ENCODE measurements around the gene KIF13A. TPM values are rescaled to one million over a fixed set of nuclear protein-coding genes. Genes with fewer than 3 reads are reported as not detected.

Gene KIF13A
- total RNA-seq, 4 donors from 2014 or later = 32.1 to 58.2 (median 56.5) TPM

DNA sequence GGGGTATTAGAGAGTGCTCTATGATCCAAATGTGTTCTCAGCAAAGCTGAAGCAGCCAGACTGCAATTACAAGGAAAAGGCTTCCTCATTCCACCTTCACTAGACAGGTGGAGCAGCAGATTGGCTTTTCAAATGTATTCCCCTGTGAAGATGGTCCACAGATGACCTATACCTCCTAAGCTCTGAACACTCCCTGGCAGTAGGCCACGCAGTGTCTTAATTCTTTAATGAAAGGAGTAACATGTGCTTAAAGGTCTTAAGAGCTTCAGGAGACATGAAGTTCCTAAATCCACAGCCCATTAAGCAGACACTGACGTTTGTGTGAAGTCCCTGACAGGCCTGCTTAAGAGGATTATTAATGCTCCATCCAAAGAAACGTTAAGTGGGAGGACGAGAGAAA, 141.8 kb downstream of the KIF13A start:
- TF ChIP-seq, protein P1, sequence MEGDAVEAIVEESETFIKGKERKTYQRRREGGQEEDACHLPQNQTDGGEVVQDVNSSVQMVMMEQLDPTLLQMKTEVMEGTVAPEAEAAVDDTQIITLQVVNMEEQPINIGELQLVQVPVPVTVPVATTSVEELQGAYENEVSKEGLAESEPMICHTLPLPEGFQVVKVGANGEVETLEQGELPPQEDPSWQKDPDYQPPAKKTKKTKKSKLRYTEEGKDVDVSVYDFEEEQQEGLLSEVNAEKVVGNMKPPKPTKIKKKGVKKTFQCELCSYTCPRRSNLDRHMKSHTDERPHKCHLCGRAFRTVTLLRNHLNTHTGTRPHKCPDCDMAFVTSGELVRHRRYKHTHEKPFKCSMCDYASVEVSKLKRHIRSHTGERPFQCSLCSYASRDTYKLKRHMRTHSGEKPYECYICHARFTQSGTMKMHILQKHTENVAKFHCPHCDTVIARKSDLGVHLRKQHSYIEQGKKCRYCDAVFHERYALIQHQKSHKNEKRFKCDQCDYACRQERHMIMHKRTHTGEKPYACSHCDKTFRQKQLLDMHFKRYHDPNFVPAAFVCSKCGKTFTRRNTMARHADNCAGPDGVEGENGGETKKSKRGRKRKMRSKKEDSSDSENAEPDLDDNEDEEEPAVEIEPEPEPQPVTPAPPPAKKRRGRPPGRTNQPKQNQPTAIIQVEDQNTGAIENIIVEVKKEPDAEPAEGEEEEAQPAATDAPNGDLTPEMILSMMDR (IDR thresholded peaks at IDR 0.05; ENCODE audit: low read depth) = no peak

DNA sequence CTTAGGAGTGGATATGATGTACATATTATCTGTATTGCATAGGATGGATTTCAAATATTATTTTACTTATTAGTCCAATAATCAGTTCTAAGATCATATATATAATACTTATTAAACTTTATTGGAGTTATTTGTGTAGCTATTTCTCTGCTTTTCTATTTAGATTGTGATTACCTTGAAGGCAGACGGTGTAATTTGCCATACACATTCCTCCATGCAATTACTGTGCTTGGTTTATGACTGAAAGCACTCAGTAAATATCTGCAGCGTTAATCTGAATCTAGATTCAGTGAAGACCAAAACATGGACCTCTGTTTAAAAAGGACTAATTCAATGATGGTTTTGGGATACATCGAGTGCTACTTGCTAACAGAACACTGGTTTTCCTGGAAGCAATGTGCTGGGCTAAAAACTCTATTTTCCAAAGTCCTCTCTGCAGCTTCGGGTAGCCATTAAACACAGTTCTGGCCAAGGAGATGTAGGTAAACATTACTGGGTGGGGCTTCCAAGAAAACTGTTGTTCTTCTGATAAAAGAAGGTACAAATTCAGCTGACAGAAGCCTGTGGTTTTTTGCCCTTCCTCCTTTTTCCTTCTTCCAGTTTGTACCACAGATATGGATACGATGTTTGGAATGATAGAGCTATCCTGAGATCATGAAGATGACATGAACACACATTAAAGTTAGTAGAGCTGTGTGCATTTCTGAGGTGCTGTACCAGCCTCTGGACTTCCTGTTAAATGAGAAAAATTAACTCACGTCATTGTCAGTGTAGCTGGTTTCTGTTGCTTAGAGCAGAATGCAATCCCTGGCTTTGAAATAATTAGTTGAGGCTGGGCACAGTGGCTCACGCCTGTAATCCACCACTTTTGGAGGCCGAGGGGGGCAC, 144.3 kb downstream of the KIF13A start:
- TF ChIP-seq, protein P1 (IDR thresholded peaks at IDR 0.05; ENCODE audit: low read depth) = no peak

DNA sequence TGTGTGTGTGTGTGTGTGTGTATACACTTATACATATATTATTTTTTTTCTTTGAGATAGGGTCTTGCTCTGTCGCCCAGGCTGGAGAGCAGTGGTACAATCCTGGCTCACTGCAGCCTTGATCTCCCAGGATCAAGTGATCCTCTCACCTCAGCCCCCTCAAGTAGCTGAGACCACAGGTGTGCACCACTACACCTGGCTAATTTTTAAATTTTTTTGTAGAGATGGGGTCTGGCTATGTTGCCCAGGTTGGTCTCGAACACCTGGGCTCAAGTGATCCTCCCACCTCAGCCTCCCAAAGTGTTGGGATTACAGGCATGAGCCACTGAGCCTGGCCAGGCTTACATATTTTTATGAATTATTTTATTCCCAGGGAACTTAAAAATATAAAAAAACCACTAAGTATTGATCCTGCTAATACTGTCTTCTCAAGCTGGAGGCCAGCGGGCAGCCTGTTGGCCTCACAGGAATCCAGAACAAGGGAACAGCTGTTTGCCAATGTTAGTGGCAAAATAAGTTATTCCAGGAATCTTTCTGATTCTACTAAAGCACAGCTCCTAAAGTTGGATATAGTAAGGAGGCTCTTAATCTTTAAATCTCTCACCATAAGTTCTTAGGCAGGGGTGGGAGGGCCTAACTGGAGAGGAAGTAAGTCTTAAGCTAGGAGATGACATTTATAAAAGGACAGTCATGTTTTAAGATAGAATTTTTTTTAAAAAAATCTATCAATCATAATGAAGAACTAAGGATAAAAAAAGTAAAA, 145.2 kb downstream of the KIF13A start:
- TF ChIP-seq, protein P1 (IDR thresholded peaks at IDR 0.05; ENCODE audit: low read depth) = no peak

DNA sequence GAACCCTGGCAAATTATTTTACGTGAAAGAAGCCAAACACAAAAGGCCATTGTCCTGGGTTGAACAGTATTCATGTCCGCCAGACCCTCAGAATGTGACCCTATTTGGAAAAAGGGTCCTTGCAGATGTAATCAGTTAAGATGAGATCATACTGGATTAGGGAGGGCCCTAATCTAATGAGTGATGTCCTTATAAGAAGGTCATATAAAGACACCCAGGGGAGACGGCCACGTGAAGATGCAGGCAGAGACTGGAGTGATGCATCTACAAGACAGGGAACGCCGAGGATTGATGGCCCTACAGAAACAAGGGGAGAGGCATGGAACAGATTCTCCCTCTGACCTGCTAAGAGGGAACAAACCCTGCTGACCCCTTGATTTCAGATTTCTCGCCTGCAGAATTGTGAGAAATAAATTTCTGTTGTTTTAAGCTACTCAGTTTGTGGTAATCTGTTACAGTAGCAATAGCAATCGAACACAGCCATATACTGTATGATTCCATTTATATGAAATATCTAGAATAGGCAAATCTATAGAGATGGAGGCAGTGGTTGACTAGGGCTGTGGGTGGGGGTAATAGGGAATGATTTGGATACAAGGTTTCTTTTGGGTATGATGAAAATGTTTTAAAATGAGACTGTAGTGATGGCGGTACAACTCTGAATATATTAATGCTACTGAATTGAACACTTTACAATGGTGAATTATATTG, 147.8 kb downstream of the KIF13A start:
- TF ChIP-seq, protein P1 (IDR thresholded peaks at IDR 0.05; ENCODE audit: low read depth) = no peak

DNA sequence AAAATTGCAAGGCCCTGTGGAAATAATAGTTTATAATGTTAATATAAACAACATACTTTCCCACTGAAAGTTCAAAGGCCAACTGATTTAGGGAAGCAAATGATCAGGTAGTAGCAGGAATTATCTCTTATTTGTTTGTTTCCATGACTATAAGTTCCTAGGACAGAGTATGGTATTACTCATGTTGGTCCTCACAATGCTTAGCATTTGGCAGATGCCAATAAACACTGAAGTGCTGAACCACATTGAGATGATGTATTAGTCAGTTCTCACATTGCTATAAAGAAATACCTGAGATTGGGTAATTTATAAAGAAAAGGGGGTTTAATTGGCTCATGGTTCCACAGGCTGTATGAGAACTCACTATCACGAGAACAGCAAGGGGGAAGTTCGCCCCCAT, 151.1 kb downstream of the KIF13A start:
- TF ChIP-seq, protein P1 (IDR thresholded peaks at IDR 0.05; ENCODE audit: low read depth) = no peak

DNA sequence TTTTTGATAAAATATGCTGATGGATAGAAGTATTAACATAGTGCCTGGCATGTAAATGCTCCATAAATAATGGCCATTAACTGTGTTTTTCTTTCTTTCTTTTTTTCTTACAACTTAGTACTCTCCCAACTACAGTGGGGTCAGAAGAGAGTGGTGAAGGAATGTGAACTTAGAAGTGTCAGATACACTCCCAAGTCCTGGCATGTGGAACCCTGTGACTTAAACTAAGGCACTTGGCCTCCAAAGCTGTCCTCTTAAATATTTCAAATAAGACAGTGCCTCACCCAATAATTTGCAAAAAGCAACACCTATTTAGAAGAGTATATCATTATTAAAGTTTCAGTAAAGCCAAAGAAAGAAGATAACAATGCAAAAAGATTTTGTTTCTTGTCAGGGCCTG, 151.7 kb downstream of the KIF13A start:
- TF ChIP-seq, protein P1 (IDR thresholded peaks at IDR 0.05; ENCODE audit: low read depth) = no peak

Data from subcutaneous adipose tissue (tissue), 4 donors.